Eye (tissue), 1 donor: ENCODE results near the gene C2CD5.
"Not testable (repeated sequence)": the region's sequence is repeated elsewhere in the genome, so short reads cannot be mapped to it uniquely, and the experiment has no call there.

Source experiments
- DNase-seq: peaks from one replicate; pipeline ENCODE4 v3.0.0-alpha.2; 2015

The C2CD5 gene, protein sequence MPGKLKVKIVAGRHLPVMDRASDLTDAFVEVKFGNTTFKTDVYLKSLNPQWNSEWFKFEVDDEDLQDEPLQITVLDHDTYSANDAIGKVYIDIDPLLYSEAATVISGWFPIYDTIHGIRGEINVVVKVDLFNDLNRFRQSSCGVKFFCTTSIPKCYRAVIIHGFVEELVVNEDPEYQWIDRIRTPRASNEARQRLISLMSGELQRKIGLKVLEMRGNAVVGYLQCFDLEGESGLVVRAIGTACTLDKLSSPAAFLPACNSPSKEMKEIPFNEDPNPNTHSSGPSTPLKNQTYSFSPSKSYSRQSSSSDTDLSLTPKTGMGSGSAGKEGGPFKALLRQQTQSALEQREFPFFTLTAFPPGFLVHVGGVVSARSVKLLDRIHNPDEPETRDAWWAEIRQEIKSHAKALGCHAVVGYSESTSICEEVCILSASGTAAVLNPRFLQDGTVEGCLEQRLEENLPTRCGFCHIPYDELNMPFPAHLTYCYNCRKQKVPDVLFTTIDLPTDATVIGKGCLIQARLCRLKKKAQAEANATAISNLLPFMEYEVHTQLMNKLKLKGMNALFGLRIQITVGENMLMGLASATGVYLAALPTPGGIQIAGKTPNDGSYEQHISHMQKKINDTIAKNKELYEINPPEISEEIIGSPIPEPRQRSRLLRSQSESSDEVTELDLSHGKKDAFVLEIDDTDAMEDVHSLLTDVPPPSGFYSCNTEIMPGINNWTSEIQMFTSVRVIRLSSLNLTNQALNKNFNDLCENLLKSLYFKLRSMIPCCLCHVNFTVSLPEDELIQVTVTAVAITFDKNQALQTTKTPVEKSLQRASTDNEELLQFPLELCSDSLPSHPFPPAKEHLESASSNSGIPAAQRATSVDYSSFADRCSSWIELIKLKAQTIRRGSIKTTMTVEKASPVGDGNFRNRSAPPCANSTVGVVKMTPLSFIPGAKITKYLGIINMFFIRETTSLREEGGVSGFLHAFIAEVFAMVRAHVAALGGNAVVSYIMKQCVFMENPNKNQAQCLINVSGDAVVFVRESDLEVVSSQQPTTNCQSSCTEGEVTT

GRCh38 chr12:22544038-22544979, at the start of gene C2CD5:
TSS of gene C2CD5 (minus strand) at chr12:22544542. CDS start at chr12:22544150, 392 bp downstream.
- peak; percentile 100 for DNase-seq

DNA sequence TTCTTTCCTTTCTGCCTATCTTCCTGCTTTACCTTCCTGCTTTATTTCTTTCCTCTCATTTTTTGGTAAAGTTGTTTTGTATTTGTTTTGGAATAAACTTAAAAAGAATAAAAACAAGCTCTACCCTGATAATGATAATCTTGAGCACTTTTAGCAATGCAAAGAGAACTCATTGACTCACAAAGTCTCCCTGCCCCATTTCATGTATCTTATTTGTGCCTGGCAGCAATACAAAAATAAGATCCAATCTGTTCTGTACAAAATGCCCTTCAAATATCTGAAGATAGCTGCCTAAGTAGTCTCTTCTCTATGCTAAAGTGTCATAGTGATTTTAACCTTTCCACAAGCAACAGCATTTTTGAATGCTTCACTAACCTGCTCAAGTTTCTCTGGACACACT, 49.5 kb upstream of the C2CD5 start:
- no peak for DNase-seq

DNA sequence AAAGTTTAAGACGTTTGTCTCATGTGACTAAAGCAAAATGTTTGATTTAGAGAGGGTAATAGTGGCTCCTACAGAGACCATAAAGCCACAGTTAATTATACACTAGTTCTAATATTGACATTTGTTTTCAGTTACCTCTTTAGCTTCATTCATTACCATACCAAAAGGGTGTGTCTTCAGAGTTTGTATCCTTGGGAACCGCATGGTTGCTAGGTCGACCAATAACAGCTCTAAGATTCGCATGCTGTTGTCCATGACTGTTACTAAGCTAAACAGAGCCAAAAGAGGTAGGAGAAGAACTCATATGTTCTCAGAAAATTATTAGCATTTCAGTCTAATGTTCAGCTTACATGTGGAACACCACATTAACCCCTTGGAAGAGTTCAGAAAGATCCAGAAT, 44.5 kb upstream of the C2CD5 start:
- no peak for DNase-seq

- no peak for DNase-seq
These were observed 34.0 kb upstream of the C2CD5 start for GRCh38 chr12:22578328-22578727.

GRCh38 chr12:22577667-22578066, 33.3 kb upstream of the C2CD5 start:
- no peak for DNase-seq

- DNase-seq = no peak
These were observed 32.1 kb upstream of the C2CD5 start for GRCh38 chr12:22576473-22576872.

DNA sequence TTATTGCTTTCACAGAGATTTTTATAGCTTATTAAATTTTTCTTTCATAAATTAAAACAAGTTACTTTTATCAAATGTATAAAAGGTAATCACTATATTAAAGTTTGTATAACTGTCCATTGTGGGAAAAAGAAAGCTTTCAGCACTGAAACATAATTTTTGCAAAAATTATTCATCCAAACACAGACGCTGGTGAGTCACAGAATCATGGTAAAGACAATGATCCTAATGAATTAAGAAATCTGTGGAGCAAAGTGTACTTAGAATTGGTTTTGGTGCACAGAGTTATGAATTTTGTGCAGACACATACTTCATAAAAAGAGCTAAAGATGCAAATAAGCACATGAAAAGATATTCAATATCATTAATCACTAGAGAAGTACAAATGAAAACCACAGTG, 31.7 kb upstream of the C2CD5 start:
- DNase-seq = no peak

DNA sequence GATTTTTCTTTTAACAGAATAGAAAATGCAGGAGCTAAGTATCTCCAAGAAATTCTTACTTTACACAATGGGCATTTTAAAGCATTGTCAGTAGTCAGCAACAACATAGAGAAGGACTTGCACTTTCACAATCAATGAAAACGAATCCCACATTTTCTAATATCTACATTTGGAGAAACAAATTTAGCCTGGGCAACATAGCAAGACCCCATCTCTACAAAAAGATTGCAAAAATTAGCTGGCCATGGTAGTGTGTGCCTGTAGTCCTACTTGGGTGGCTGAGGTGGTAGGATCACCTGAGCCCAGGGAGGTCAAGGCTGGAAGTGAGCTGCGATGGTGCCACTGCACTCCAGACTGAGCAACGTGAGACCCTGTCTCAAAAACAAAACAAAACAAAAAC, 30.6 kb upstream of the C2CD5 start:
- no peak for DNase-seq

DNA sequence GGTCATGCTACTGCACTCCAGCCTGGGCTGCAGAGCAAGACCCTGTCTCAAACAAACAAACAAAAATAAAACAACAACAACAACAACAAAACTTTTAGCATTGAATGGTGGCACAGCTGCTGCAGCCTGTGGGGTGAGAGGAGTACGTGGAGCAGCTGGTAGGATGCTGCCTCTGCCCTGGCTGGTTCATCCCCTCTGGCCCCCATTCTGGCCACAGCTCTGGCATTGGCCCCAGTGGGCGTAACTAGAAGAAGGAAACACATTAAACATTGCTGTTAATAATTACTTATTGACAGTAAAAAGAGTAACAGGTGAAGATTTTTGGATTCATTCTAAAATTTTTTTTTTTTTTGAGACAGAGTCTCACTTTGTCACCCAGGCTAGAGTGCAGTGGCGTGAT, 28.8 kb upstream of the C2CD5 start:
- DNase-seq = no peak

- no peak for DNase-seq
These were observed 24.9 kb upstream of the C2CD5 start for GRCh38 chr12:22569253-22569652.

GRCh38 chr12:22562036-22563028, 18.0 kb upstream of the C2CD5 start:
- no peak for DNase-seq

- DNase-seq = not testable (repeated sequence)
These were observed 10.4 kb upstream of the C2CD5 start for GRCh38 chr12:22554750-22555149.

DNA sequence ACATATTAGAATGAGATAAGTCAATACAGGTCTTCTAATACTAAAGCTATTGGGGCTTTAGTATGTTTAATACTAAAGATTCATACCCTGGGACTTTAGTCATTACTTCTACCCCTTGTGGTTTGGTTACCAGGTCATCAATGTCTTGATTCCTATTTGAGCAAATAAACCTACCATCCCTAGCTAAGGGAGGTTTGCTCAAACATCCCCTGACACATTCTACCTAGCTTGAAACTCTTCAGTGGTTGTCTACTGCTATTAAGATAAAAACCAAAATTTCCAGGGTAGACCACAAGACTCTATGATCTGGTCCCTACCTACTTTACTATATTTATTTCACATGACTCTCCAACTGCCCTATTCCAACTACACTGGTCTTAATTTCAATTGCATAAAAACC, 7.3 kb upstream of the C2CD5 start:
- no peak for DNase-seq

- DNase-seq = no peak
These were observed 913 bp upstream of the C2CD5 start for GRCh38 chr12:22545255-22545654.

DNA sequence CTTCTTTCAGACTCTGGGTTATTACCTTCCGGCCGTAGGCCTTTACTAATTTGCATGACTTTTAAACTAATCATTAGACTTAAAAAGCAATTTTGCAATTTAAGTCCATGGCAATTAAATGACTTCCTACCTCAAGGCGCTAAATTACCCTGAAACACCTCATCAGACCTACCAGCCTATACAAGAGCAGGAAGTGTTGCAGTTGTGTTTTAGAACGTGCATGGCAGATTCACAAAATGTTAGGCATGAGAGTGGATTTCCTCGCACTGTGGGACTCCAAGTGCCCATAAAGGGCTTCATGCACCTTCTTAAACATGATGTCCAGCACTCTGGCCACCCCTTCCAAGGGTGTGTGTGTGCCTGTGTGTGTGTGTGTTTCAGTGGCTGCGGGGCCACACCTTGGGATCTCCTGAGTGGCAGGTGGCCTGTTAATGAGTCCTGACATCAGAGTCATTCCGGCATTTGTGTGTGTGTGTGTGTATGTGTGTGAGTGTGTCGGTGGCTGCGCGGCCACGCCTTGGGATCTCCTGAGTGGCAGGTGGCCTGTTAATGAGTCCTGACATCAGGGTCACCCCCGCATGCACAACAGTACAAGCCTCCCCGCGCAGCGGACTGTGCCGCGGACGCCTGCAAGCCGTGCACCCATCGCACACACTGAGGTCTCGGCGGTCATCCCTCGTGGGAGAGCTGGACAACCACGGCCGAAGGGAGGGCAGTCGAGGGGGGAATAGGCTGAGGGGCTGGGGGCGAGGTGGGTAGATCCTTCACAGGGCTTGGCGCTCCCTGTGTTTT, 900 bp downstream of the C2CD5 start:
- peak; percentile 87 for DNase-seq

- DNase-seq = no peak
These were observed 2.7 kb downstream of the C2CD5 start for GRCh38 chr12:22541496-22542155.

DNA sequence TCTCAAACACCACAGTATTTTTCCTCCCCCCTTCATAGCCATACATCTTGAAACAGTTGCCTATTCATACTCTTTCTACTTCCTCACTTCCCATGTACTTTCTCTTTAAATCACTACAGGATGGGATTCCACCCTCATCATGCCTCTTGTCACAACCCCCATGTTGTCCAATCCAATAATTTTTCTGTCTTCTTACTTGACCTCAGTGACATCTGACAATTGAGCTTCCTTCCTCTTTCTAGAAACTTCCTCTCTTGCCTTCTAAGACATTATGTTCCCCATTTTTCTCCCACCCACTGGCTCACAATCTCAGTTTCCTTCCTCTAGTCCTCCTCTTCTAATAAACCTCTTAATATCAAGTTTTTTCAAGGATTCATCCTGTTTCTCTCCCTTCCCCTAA, 5.3 kb downstream of the C2CD5 start:
- no peak for DNase-seq

- no peak for DNase-seq
These were observed 6.0 kb downstream of the C2CD5 start for GRCh38 chr12:22538311-22538710.

DNA sequence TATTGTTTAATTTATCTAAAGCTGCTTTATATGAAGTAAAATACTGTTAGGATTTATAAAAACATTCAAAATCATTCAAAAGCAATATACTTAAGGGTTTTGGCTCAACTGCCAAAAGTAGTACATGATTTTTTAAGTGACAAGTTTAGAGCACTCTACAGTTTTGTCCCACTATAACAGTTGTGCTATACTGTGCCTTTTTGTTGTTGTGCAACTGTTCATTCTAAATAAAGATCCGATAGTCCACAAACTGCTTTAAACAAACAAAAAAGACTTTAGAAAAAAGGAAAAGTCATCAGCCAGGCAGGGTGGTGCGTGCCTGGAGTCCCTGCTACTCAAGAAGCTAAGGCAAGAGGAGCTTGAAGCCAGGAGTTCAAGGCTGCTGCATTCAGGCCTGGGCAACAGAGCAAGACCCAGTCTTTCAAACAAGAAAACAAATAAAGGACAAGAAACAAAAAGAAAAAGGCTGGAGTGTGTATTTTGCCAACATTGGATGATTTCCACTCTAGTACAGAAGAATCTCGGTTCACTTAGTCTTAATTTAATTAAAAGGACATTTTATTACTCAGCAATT, 7.3 kb downstream of the C2CD5 start:
- DNase-seq = no peak
